WTC11 (cell line): ENCODE results near the gene ASXL3. TPM values are rescaled to one million over a fixed set of nuclear protein-coding genes. Genes with fewer than 3 reads are reported as not detected.

Experiments
- ATAC-seq: fragments of 200-7000 bp; cut with Tn5 transposase; 2 replicates; pipeline ENCODE4 v1.10.0; 2021; ENCODE audit warnings: mild to moderate bottlenecking, moderate library complexity
- CTCF ChIA-PET: fragments of 300-600 bp; sonication (Branson Sonifier 250); formaldehyde crosslinking; loops from one replicate; lab custom pipeline; 2021; ENCODE audit warnings: antibody characterized with exemption; lab: Charles Lee
- POLR2A ChIA-PET: fragments of 350-600 bp; sonication (Branson Sonifier 250); formaldehyde crosslinking; loops from one replicate; lab custom pipeline; 2021; ENCODE audit warnings: antibody characterized with exemption; lab: Charles Lee
- DNase-seq: peaks from one replicate; pipeline ENCODE4 v3.0.0; 2021; ENCODE audit warnings: low spot score
- H3K27ac Mint-ChIP-seq: 2 replicates; pipeline ENCODE4 v1.8.0; 2021; ENCODE audit warnings: mixed read lengths
- H3K27me3 Mint-ChIP-seq: 2 replicates; pipeline ENCODE4 v1.8.0; 2021; ENCODE audit warnings: low read depth, mild to moderate bottlenecking, moderate library complexity, mixed read lengths
- H3K36me3 Mint-ChIP-seq: 2 replicates; pipeline ENCODE4 v1.8.0; 2021; ENCODE audit warnings: mixed read lengths
- H3K4me1 Mint-ChIP-seq: 2 replicates; pipeline ENCODE4 v1.8.0; 2022; ENCODE audit warnings: mixed read lengths
- H3K4me3 Mint-ChIP-seq: 2 replicates; pipeline ENCODE4 v1.8.0; 2021; ENCODE audit warnings: mild to moderate bottlenecking, moderate library complexity, mixed read lengths
- H3K9me3 Mint-ChIP-seq: 2 replicates; pipeline ENCODE4 v1.8.0; 2021; ENCODE audit warnings: mixed read lengths
- ETV6 ChIP-seq: sonication (generic); formaldehyde crosslinking; IDR thresholded peaks from 2 replicates; pipeline ENCODE4 v1.8.1; 2022; ENCODE audit warnings: mild to moderate bottlenecking, missing genetic modification reagents
- FOXK1 ChIP-seq: sonication (generic); formaldehyde crosslinking; IDR thresholded peaks from 2 replicates; pipeline ENCODE4 v1.8.0; 2022; ENCODE audit warnings: mild to moderate bottlenecking, moderate library complexity, missing genetic modification reagents
- HMGA2 ChIP-seq: fragments of 250-450 bp; sonication (Bioruptor Pico); IDR thresholded peaks from 2 replicates; pipeline ENCODE4 v1.4.0; 2021; ENCODE audit warnings: mild to moderate bottlenecking, moderate library complexity
- MXD4 ChIP-seq: fragments of 250-450 bp; sonication (Bioruptor Pico); IDR thresholded peaks from 2 replicates; pipeline ENCODE4 v1.8.0; 2021; ENCODE audit warnings: mild to moderate bottlenecking, moderate library complexity, borderline replicate concordance
- MYBL2 ChIP-seq: sonication (generic); formaldehyde crosslinking; IDR thresholded peaks from 2 replicates; pipeline ENCODE4 v1.8.1; 2023; ENCODE audit warnings: mild to moderate bottlenecking, moderate library complexity, missing genetic modification reagents
- total RNA-seq: library from RNA; stranded (reverse); gene quantifications from 3 replicates; pipeline ENCODE4 v1.2.3, GENCODE V29; 2021
- TF ChIP-seq, protein P1 (sequence below): fragments of 250-450 bp; sonication (Bioruptor Pico); IDR thresholded peaks from 2 replicates; pipeline ENCODE4 v1.9.0; 2021; ENCODE audit warnings: mild to moderate bottlenecking, borderline replicate concordance
- TF ChIP-seq, protein P2 (sequence below): sonication (generic); formaldehyde crosslinking; IDR thresholded peaks from 2 replicates; pipeline ENCODE4 v1.8.0; 2023; ENCODE audit warnings: missing genetic modification reagents, mild to moderate bottlenecking, borderline replicate concordance
- TF ChIP-seq, protein P3 (sequence below): sonication (generic); formaldehyde crosslinking; IDR thresholded peaks from 2 replicates; pipeline ENCODE4 v1.8.0; 2023; ENCODE audit warnings: missing genetic modification reagents
- TF ChIP-seq, protein P4 (sequence below): sonication (generic); formaldehyde crosslinking; IDR thresholded peaks from 2 replicates; pipeline ENCODE4 v1.8.1; 2023; ENCODE audit warnings: mild to moderate bottlenecking, missing genetic modification reagents
- TF ChIP-seq, protein P5 (sequence below): sonication (generic); formaldehyde crosslinking; IDR thresholded peaks from 2 replicates; pipeline ENCODE4 v1.8.0; 2022; ENCODE audit warnings: mild to moderate bottlenecking, missing genetic modification reagents
- TF ChIP-seq, protein P6 (sequence below): sonication (generic); formaldehyde crosslinking; IDR thresholded peaks from 2 replicates; pipeline ENCODE4 v1.8.1; 2022; ENCODE audit warnings: mild to moderate bottlenecking, missing genetic modification reagents, moderate library complexity, borderline replicate concordance

ASXL3 gene
- total RNA-seq, 1 experiment from 2014 or later = 0.35 TPM

DNA sequence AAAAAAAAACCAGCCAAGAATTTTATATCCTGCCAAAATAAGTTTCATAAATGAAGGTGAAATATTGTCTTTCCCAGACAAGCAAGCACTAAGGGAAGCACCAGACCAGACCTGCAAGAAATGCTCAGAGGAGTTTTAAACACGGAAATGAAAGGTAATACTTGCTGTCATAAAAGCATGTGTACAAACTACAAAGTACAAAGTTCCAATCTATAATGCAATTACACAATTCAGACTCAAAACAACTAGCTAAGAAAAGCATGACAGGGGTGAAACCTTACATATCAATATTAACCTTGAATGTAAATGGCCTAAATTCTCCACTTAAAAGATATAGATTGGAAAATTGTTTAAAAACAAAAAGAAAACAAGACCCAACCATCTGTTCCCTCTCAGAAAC lies 45.0 kb upstream of the ASXL3 start:
- H3K36me3 Mint-ChIP-seq = no peaks in the 10 kb centered on the region
- ChIA-PET POLR2A (no interaction called here), CTCF (interaction anchor here (0.7 kb wide), 1 partner anchor 269 kb away, joined by 5 read pairs; no protein-coding TSS in a partner anchor)
- no peaks in the 10 kb centered on the region for H3K4me1 Mint-ChIP-seq
- H3K9me3 Mint-ChIP-seq = no peaks in the 10 kb centered on the region
- DNase-seq (no peak), ATAC-seq (no peak)
- TF ChIP-seq, protein P1, sequence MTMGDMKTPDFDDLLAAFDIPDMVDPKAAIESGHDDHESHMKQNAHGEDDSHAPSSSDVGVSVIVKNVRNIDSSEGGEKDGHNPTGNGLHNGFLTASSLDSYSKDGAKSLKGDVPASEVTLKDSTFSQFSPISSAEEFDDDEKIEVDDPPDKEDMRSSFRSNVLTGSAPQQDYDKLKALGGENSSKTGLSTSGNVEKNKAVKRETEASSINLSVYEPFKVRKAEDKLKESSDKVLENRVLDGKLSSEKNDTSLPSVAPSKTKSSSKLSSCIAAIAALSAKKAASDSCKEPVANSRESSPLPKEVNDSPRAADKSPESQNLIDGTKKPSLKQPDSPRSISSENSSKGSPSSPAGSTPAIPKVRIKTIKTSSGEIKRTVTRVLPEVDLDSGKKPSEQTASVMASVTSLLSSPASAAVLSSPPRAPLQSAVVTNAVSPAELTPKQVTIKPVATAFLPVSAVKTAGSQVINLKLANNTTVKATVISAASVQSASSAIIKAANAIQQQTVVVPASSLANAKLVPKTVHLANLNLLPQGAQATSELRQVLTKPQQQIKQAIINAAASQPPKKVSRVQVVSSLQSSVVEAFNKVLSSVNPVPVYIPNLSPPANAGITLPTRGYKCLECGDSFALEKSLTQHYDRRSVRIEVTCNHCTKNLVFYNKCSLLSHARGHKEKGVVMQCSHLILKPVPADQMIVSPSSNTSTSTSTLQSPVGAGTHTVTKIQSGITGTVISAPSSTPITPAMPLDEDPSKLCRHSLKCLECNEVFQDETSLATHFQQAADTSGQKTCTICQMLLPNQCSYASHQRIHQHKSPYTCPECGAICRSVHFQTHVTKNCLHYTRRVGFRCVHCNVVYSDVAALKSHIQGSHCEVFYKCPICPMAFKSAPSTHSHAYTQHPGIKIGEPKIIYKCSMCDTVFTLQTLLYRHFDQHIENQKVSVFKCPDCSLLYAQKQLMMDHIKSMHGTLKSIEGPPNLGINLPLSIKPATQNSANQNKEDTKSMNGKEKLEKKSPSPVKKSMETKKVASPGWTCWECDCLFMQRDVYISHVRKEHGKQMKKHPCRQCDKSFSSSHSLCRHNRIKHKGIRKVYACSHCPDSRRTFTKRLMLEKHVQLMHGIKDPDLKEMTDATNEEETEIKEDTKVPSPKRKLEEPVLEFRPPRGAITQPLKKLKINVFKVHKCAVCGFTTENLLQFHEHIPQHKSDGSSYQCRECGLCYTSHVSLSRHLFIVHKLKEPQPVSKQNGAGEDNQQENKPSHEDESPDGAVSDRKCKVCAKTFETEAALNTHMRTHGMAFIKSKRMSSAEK (CRISPR knock-in tag) = no peak
- no peak for TF ChIP-seq FOXK1 (CRISPR knock-in tag)
- no peak for TF ChIP-seq MXD4 (CRISPR knock-in tag)
- TF ChIP-seq, protein P2, sequence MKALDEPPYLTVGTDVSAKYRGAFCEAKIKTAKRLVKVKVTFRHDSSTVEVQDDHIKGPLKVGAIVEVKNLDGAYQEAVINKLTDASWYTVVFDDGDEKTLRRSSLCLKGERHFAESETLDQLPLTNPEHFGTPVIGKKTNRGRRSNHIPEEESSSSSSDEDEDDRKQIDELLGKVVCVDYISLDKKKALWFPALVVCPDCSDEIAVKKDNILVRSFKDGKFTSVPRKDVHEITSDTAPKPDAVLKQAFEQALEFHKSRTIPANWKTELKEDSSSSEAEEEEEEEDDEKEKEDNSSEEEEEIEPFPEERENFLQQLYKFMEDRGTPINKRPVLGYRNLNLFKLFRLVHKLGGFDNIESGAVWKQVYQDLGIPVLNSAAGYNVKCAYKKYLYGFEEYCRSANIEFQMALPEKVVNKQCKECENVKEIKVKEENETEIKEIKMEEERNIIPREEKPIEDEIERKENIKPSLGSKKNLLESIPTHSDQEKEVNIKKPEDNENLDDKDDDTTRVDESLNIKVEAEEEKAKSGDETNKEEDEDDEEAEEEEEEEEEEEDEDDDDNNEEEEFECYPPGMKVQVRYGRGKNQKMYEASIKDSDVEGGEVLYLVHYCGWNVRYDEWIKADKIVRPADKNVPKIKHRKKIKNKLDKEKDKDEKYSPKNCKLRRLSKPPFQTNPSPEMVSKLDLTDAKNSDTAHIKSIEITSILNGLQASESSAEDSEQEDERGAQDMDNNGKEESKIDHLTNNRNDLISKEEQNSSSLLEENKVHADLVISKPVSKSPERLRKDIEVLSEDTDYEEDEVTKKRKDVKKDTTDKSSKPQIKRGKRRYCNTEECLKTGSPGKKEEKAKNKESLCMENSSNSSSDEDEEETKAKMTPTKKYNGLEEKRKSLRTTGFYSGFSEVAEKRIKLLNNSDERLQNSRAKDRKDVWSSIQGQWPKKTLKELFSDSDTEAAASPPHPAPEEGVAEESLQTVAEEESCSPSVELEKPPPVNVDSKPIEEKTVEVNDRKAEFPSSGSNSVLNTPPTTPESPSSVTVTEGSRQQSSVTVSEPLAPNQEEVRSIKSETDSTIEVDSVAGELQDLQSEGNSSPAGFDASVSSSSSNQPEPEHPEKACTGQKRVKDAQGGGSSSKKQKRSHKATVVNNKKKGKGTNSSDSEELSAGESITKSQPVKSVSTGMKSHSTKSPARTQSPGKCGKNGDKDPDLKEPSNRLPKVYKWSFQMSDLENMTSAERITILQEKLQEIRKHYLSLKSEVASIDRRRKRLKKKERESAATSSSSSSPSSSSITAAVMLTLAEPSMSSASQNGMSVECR = no peak
- TF ChIP-seq, protein P3, sequence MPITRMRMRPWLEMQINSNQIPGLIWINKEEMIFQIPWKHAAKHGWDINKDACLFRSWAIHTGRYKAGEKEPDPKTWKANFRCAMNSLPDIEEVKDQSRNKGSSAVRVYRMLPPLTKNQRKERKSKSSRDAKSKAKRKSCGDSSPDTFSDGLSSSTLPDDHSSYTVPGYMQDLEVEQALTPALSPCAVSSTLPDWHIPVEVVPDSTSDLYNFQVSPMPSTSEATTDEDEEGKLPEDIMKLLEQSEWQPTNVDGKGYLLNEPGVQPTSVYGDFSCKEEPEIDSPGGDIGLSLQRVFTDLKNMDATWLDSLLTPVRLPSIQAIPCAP (CRISPR knock-in tag) = no peak
- TF ChIP-seq, protein P4, sequence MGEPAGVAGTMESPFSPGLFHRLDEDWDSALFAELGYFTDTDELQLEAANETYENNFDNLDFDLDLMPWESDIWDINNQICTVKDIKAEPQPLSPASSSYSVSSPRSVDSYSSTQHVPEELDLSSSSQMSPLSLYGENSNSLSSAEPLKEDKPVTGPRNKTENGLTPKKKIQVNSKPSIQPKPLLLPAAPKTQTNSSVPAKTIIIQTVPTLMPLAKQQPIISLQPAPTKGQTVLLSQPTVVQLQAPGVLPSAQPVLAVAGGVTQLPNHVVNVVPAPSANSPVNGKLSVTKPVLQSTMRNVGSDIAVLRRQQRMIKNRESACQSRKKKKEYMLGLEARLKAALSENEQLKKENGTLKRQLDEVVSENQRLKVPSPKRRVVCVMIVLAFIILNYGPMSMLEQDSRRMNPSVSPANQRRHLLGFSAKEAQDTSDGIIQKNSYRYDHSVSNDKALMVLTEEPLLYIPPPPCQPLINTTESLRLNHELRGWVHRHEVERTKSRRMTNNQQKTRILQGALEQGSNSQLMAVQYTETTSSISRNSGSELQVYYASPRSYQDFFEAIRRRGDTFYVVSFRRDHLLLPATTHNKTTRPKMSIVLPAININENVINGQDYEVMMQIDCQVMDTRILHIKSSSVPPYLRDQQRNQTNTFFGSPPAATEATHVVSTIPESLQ (CRISPR knock-in tag) = no peak
- H3K4me3 Mint-ChIP-seq = no peak overlapping the region
- H3K27me3 Mint-ChIP-seq = no peaks in the 10 kb centered on the region; the same call in 1 of the 2 replicates
- H3K27ac Mint-ChIP-seq = no peak overlapping the region

DNA sequence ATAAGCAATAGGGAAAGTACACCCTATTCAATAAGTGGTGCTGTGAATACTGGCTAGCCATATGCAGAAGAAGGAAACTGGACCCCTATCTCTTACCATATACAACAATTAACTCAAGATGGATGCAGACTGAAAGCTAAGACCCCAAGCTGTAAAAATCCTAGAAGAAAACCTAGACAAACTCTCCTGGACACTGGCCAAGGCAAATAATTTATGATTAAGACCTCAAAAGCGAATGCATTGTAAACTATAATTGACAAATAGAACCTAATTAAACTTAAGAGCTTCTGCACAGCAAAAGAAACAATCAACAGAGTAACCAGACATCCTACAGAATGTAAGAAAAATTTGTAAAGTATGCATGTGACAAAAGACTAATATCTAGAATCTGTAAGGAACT lies 41.1 kb upstream of the ASXL3 start:
- no peaks in the 10 kb centered on the region for H3K36me3 Mint-ChIP-seq
- TF ChIP-seq, protein P5, sequence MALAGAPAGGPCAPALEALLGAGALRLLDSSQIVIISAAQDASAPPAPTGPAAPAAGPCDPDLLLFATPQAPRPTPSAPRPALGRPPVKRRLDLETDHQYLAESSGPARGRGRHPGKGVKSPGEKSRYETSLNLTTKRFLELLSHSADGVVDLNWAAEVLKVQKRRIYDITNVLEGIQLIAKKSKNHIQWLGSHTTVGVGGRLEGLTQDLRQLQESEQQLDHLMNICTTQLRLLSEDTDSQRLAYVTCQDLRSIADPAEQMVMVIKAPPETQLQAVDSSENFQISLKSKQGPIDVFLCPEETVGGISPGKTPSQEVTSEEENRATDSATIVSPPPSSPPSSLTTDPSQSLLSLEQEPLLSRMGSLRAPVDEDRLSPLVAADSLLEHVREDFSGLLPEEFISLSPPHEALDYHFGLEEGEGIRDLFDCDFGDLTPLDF (CRISPR knock-in tag) = no peak
- TF ChIP-seq ETV6 (CRISPR knock-in tag) (no peak), MYBL2 (no peak), HMGA2 (CRISPR knock-in tag) (no peak)
- TF ChIP-seq, protein P6, sequence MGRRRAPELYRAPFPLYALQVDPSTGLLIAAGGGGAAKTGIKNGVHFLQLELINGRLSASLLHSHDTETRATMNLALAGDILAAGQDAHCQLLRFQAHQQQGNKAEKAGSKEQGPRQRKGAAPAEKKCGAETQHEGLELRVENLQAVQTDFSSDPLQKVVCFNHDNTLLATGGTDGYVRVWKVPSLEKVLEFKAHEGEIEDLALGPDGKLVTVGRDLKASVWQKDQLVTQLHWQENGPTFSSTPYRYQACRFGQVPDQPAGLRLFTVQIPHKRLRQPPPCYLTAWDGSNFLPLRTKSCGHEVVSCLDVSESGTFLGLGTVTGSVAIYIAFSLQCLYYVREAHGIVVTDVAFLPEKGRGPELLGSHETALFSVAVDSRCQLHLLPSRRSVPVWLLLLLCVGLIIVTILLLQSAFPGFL (CRISPR knock-in tag) = no peak
- no peak overlapping the region for H3K4me3 Mint-ChIP-seq
- no peak for DNase-seq
- no peak for ATAC-seq
- POLR2A ChIA-PET = no interaction called here
- H3K27ac Mint-ChIP-seq = no peak overlapping the region
- peaks cover 4% of the 10 kb centered on the region for H3K9me3 Mint-ChIP-seq
- CTCF ChIA-PET = no interaction called here
- H3K27me3 Mint-ChIP-seq = no peaks in the 10 kb centered on the region; the same call in 1 of the 2 replicates
- H3K4me1 Mint-ChIP-seq = peaks cover 4% of the 10 kb centered on the region; the same call in 1 of the 2 replicates
